Suprapubic skin (tissue), 4 donors: Measurements from ENCODE around the gene CD96. TPM values are rescaled to one million over a fixed set of nuclear protein-coding genes. Genes with fewer than 3 reads are reported as not detected.
"Not testable (repeated sequence)": the region's sequence is repeated elsewhere in the genome, so short reads cannot be mapped to it uniquely, and the experiment has no call there.

Experiments
- DNase-seq, 2 donors: peaks; one replicate each; pipeline ENCODE4 v3.0.0-alpha.2; 2019; ENCODE audit warnings: low spot score in 2 of 2
- H3K27ac ChIP-seq: fragments of 200-600 bp; sonication (generic); one replicate; pipeline ENCODE4 v1.5.1; 2019
- H3K27me3 ChIP-seq: fragments of 200-600 bp; sonication (generic); one replicate; pipeline ENCODE4 v1.5.1; 2019
- H3K36me3 ChIP-seq: fragments of 200-600 bp; sonication (generic); one replicate; pipeline ENCODE4 v1.5.1; 2019
- H3K4me1 ChIP-seq: fragments of 200-600 bp; sonication (generic); one replicate; pipeline ENCODE4 v1.5.1; 2019
- H3K4me3 ChIP-seq: fragments of 200-600 bp; sonication (generic); one replicate; pipeline ENCODE4 v1.5.1; 2019; ENCODE audit warnings: mild to moderate bottlenecking
- H3K9me3 ChIP-seq: fragments of 200-600 bp; sonication (generic); one replicate; pipeline ENCODE4 v1.5.1; 2019
- EP300 ChIP-seq: sonication (generic); formaldehyde crosslinking; IDR thresholded peaks from one replicate; pipeline ENCODE4 v1.6.1; 2017; ENCODE audit warnings: antibody characterized with exemption
- POLR2A ChIP-seq, 2 donors: fragments of 450-650 bp; IDR thresholded peaks; one replicate each; pipeline ENCODE4 v1.6.1; 2017; ENCODE audit warnings: antibody characterized with exemption in 2 of 2, mild to moderate bottlenecking in 2 of 2, moderate library complexity in 2 of 2
- POLR2AphosphoS5 ChIP-seq, 3 donors: sonication (generic); formaldehyde crosslinking; IDR thresholded peaks; one replicate each; pipeline ENCODE4 v1.6.1; 2017; ENCODE audit warnings: antibody characterized with exemption in 3 of 3
- WGBS: methylation state at CpG from one replicate; pipeline ENCODE4 v1.1.5; 2018; 5-methylcytosine and 5-hydroxymethylcytosine counted together
- total RNA-seq, 4 donors: library from RNA; depleted of rRNA; stranded (reverse); fragments of >200 nt; gene quantifications; one replicate each; pipeline ENCODE4 v1.1.0, GENCODE V29; 2016
- TF ChIP-seq, protein P1 (sequence below), 2 donors: fragments of 200-600 bp in 1 of 2; fragments of 450-650 bp in 1 of 2; sonication (generic) in 1 of 2; IDR thresholded peaks; one replicate each; pipeline ENCODE4 v1.5.1; 2016 to 2019; ENCODE audit warnings: antibody characterized with exemption in 2 of 2, mild to moderate bottlenecking in 1 of 2, moderate library complexity in 1 of 2

The CD96 gene
- total RNA-seq, 4 donors from 2014 or later: 0.49 to 0.56 (median 0.55) TPM; not detected in 1

DNA sequence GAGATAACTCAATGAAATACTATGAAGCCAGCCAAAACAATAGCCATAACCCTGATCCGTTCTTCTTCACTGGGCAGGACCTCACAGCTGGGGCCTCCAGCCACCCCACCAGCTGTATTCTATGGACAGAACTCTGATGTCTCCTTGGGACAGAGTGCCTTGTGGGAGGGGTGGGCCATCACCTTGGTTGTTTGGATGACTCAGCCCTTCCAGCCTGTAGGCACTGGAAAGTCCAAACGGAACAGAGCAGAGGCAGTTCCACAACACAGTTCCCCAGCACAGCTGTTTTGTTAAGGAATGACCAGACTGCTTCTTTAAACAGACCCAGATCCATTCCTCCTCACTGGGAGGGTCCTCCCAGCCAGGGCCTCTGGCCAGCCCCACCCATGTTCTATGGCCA lies 85.1 kb downstream of the CD96 start:
- Histone ChIP-seq H3K27ac (no peak overlapping the region), H3K4me3 (no peak overlapping the region), H3K36me3 (no peaks in the 10 kb centered on the region), H3K9me3 (no peaks in the 10 kb centered on the region), H3K4me1 (no peaks in the 10 kb centered on the region), H3K27me3 (no peaks in the 10 kb centered on the region)
- 58% methylated on average over 2 of the region's 2 CpGs for WGBS
- no peak for DNase-seq
- TF ChIP-seq POLR2A (IDR thresholded peaks at IDR 0.05): no peak
- TF ChIP-seq, protein P1, sequence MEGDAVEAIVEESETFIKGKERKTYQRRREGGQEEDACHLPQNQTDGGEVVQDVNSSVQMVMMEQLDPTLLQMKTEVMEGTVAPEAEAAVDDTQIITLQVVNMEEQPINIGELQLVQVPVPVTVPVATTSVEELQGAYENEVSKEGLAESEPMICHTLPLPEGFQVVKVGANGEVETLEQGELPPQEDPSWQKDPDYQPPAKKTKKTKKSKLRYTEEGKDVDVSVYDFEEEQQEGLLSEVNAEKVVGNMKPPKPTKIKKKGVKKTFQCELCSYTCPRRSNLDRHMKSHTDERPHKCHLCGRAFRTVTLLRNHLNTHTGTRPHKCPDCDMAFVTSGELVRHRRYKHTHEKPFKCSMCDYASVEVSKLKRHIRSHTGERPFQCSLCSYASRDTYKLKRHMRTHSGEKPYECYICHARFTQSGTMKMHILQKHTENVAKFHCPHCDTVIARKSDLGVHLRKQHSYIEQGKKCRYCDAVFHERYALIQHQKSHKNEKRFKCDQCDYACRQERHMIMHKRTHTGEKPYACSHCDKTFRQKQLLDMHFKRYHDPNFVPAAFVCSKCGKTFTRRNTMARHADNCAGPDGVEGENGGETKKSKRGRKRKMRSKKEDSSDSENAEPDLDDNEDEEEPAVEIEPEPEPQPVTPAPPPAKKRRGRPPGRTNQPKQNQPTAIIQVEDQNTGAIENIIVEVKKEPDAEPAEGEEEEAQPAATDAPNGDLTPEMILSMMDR (IDR thresholded peaks at IDR 0.05): no peak
- no peak for TF ChIP-seq EP300
- no peak for TF ChIP-seq POLR2AphosphoS5 (IDR thresholded peaks at IDR 0.05)

DNA sequence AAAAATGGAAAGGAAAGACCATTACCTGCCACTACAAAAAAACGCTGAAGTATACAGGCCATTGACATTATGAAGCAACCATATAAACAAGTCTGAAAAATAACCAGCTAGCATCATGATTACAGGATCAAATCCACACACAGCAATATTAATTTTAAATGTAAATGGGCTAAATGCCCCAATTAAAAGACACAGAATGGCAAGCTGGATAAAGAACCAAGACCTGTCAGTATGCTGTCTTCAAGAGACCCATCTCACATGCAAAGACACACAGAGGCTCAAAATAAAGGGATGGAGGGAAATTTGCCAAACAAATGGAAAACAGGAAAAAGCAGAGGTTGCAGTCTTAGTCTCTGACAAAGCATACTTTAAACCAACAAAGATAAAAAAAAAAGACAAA lies 87.0 kb downstream of the CD96 start:
- not testable (repeated sequence) for H3K4me1 ChIP-seq, H3K4me3 ChIP-seq, H3K9me3 ChIP-seq, H3K27ac ChIP-seq, H3K27me3 ChIP-seq, H3K36me3 ChIP-seq, DNase-seq
- 100% methylated on average over 1 of the region's 1 CpG for WGBS

- not testable (repeated sequence) for H3K4me1 ChIP-seq, H3K27me3 ChIP-seq, H3K27ac ChIP-seq, DNase-seq, H3K9me3 ChIP-seq, H3K4me3 ChIP-seq, H3K36me3 ChIP-seq
Observed at GRCh38 chr3:111630638-111631037, 88.6 kb downstream of the CD96 start.

DNA sequence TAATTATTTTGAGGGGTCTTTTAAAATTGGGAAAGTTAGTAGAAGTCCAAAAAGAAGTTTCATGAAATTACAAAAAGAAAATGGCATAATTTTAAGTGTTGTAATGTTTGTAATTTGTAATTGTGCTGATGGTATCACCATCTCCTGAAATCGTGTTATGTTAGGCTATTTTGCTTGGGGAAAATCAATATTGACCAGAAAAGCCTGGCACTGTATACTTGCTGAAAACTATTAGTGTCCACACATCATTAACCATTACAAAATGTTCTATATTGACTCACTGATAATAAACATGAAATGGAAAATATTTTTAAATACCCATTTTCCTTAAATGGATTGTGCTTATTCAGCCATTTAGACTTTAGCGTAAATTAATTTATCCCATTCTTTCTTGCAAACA lies 93.4 kb downstream of the CD96 start:
- Histone ChIP-seq H3K36me3 (no peaks in the 10 kb centered on the region), H3K4me3 (no peak overlapping the region), H3K27me3 (no peaks in the 10 kb centered on the region), H3K27ac (no peak overlapping the region), H3K4me1 (no peaks in the 10 kb centered on the region), H3K9me3 (no peaks in the 10 kb centered on the region)
- DNase-seq: no peak
- WGBS: 78% methylated on average over 2 of the region's 2 CpGs
- TF ChIP-seq, protein P1 (IDR thresholded peaks at IDR 0.05): no peak
- no peak for TF ChIP-seq EP300
- no peak for TF ChIP-seq POLR2A (IDR thresholded peaks at IDR 0.05)
- TF ChIP-seq POLR2AphosphoS5 (IDR thresholded peaks at IDR 0.05): no peak

DNA sequence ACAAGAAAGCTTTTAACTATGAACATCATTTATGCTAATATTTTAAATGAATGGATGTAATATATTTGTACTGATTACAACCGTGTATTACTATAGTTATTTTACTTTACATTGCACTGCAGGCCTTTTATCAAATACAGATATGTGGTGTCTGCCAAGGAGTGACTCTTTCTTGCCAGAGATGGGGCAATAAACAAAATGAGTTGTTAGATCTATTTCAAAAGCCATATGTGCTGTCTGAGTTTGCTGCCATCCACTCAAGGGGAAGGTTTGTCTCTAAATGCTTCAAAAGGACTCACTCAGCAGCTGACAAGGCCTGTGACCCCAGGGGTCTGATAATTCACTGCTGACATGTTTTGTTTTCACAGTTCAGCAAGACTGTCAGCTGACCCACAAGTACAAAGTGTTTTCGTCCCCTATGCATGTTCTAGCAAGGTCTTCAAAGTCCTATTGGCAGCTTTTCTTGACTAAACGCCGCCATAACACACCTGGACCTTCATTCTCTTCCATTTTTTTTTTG lies 94.4 kb downstream of the CD96 start:
- no peak overlapping the region for H3K27ac ChIP-seq
- no peak for DNase-seq
- no peaks in the 10 kb centered on the region for H3K9me3 ChIP-seq
- H3K4me1 ChIP-seq: no peaks in the 10 kb centered on the region
- H3K27me3 ChIP-seq: no peaks in the 10 kb centered on the region
- no peak overlapping the region for H3K4me3 ChIP-seq
- TF ChIP-seq EP300: no peak
- TF ChIP-seq, protein P1 (IDR thresholded peaks at IDR 0.05): no peak
- TF ChIP-seq POLR2AphosphoS5 (IDR thresholded peaks at IDR 0.05): no peak
- H3K36me3 ChIP-seq: no peaks in the 10 kb centered on the region
- 43% methylated on average over 4 of the region's 4 CpGs for WGBS

- Histone ChIP-seq H3K27ac (no peak overlapping the region), H3K4me3 (no peak overlapping the region), H3K4me1 (no peaks in the 10 kb centered on the region), H3K36me3 (no peaks in the 10 kb centered on the region), H3K9me3 (peaks cover 6% of the 10 kb centered on the region), H3K27me3 (no peaks in the 10 kb centered on the region)
- TF ChIP-seq, protein P1 (IDR thresholded peaks at IDR 0.05): no peak
- TF ChIP-seq POLR2A (IDR thresholded peaks at IDR 0.05): no peak
- TF ChIP-seq POLR2AphosphoS5 (IDR thresholded peaks at IDR 0.05): no peak
- no peak for TF ChIP-seq EP300
- DNase-seq: no peak
- WGBS: 83% methylated on average over 1 of the region's 4 CpGs
Observed at GRCh38 chr3:111639316-111639715, 97.3 kb downstream of the CD96 start.
